Activated CD8-positive, alpha-beta memory T cell treated with anti-CD3 and anti-CD28 coated beads, Interleukin-2, amount 50 U/mL, for 24 hours (primary cell): ENCODE results near the gene OBI1.

Experiments used
- DNase-seq: peaks from one replicate; pipeline ENCODE4 v3.0.0-alpha.2; 2020; ENCODE audit errors: extremely low read depth

The OBI1 gene

DNA sequence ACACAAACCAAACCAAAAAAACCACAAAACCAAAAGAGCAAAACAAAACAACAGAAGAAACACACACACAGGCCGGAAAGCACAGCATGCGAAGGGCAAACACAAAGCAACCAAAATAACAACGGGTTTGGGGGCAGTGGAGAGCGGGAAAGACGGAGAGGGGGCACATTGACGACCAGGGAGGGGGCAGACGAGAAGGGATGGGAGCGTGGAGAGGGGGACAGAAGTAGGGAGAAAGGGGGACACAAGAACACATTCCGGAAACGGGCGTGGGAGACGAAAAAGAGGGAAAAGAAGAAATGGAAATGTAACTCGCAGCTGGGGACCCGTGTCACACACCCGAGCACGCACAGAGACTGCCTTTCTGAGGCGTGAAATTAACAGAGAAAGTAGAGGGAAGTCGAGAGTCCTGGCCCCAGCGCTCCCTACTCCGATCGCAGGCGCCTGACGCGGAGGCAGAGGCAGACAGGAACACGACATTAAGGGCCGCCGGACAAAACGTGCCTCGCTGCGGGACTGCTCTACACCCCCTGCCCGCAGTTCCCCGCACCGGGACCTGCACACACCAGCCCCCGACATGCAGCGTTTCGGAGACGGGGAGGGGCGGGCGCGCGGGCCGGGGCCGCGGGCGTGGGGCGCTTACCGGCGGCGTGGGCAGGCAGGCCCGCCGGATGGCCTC lies 56.3 kb downstream of the OBI1 start:
- no peak for DNase-seq

DNA sequence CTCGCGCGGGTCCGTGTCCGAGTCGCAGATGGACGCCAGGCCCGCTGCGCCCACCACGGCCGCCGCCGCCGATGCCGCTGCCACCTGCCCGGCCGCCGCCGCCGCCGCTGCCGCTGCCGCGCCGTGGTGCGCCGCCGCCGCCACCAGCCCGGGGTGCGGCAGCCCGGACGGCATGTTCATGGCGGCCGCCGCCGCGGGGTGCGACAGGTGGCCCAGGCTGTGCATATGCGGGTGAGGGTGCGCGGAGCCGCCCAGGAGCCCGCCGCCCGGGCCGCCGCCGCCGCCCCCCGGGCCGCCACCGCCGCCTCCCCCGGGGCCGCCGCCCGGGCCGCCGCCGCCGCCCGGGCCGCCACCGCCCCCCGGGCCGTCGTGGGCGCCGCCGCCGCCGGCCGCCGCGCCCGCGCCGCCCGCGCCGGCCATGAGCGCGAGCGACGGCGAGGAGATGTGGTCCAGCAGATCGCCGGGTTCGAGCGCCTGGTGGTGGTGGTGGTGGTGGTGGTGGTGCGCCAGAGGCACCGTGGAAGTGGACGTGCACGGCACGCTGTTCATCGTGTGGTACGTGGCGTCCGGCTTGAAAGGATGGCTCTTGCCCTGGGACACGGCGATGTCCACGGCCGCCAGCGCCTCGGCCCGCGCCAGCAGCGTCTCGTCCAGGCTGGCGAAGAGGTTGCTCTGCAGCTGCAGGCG lies 56.9 kb downstream of the OBI1 start:
- no peak for DNase-seq

DNA sequence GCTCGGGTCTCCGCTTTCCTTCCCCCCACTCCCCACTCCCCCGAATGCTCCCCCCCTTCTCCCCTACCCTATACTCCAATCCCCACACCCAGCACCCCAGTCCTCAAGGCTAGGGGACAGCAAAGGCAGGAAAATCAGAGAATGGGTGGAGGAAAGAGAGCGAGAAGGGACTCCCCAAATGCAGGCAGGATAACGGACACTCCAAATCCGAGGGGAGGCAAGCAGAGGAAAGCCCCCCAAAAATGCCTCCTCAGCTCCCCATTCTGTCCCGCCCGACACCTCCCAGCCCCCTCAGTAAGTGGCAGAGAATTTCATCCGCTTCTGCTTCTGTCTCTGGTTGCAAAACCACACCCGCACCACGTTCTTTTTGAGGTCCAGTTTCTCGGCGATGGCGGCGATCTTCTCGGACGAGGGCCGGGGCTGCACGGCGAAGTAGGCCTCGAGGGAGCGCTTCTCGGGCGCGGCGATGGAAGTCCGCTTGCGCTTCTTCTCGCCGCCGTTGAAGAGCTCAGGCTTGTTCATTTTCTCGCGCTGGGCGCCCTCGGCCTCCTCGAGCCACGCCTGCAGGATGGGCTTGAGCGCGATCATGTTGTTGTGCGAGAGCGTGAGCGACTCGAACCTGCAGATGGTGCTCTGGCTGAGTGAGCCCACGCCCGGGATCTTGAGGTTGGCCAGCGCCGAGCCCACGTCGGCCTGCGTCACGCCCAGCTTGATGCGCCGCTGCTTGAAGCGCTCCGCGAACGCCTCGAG lies 57.7 kb downstream of the OBI1 start:
- DNase-seq = no peak

DNA sequence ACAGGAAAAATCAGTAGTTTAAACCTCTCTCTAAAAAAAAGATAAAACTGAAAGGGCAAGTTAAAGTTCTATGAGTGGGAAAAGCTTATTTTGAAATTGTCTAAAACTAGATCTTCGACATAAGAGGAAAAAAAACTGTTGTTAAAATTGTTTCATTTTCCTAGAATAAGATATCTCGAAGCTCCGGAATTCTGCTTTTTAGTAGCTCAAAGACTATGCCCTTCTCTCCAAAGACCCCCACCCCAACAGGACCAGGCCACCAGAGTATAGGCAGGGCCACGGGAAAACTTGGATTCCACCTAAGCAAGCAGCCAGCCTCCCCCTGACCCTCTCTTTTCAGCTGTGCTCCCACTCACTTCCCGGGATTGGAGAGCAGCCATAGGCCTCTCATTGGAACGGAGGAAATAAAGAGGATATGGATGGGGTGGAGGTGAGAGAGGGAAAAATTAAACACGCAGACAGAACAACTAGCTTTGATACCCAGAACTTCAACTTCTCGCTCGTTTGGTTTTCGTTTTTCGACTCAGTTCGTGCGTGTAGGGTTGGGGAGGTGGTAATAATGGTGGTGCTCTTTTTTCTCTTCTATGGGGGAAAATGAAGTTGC lies 58.6 kb downstream of the OBI1 start:
- no peak for DNase-seq

DNA sequence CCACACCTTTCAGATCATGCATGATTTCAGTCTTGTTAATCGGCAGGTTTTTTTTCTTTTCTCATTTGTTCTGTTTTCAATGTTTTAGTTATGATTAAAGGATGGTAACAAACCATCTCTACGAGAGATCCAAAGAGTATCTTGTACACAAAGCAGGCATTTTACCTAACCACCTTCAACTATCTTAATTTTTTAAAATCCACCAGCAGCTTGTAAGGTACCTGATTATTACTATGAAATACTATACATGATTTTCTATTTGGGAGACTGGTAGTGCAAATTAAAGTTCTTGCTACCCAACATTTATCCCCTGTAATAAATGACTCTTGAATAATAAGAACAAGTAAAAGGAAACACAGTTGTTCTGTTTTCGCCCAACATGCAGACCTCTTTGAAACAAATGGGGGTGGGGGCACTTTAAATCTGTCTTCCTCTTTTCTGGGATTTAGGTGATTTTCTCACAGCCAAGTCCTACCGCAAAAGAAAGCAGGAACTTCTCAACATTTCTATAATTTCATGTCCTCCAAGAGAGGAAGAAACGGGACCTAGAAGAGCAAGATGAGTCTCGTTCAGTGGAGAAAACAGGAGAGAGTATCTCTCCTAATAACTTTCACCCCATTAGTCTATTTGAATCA lies 59.2 kb downstream of the OBI1 start:
- DNase-seq = no peak

DNA sequence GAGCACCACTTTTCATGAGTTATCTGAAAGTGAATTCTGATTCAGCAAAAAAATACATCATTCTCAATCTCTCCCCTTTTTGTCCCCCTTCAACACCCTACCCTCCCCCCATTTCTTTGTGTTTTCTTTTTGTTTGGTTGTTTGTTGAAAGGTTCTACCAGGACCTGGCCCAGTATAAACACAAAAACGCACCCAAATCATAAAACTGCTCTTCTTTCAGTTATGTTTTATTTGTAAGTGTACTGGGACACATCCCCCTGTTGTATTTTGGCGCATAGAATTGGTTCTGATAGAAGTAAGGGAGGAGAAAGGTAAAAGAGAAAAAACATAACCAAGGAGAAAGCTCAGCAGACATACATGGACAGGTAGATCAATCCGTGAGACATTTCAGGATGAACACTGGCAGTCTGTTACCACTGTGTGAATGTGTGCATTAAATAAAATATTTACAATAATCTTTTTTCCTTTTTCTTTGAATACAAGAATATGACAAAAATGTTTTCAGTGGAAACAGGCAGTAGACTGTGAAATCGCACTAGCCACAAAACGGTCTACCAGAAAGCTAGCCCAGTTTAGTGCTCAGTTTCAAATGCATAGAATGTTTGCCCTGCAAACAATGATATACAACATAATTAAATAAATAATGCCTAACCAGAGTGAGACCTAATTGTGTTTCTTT lies 59.9 kb downstream of the OBI1 start:
- no peak for DNase-seq

DNA sequence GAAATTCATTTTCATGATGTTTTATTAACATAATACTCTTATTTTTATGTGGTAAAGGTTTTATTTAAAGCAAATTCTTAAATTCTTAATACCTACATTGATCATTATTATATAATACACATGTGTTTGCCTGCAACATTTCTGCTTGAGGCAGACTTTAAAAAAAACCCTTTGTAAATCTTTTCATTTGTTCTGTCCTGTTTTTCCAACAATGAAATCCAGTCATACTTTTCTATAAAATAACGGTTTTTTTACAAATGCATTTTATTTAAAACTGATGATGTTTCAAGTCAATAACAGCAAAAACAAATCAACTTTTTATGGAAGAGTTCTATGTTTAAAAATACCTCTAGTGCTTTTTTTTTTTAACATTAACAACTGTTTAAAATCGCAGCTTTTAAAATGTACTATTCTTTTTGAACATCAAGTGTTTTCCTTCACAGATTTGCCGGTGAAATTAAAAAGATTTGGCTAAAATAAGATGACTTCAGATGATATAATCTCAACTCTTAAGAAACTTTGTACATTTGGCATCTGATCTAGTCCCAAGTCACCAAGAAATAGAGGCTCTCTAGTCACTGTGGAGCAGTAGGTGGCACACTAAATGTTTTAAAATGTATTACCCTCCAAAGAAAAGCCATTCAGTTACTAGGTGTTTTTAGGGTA lies 60.7 kb downstream of the OBI1 start:
- no peak for DNase-seq

DNA sequence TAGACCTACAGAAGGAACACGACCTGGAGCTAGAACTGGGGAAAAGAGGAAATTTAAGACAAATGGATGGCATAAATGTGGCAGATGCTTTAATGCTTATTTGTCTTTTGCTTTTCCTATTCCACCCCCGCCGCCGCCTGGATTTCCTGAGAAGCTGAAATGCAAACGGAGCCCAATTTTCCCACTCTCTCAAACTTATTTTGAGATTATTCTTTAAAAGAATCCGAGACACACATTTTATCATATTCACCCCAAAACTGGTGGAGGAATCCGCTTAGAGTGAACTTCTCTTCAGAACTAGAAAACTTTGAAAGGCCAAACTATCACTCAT lies 61.4 kb downstream of the OBI1 start:
- no peak for DNase-seq

DNA sequence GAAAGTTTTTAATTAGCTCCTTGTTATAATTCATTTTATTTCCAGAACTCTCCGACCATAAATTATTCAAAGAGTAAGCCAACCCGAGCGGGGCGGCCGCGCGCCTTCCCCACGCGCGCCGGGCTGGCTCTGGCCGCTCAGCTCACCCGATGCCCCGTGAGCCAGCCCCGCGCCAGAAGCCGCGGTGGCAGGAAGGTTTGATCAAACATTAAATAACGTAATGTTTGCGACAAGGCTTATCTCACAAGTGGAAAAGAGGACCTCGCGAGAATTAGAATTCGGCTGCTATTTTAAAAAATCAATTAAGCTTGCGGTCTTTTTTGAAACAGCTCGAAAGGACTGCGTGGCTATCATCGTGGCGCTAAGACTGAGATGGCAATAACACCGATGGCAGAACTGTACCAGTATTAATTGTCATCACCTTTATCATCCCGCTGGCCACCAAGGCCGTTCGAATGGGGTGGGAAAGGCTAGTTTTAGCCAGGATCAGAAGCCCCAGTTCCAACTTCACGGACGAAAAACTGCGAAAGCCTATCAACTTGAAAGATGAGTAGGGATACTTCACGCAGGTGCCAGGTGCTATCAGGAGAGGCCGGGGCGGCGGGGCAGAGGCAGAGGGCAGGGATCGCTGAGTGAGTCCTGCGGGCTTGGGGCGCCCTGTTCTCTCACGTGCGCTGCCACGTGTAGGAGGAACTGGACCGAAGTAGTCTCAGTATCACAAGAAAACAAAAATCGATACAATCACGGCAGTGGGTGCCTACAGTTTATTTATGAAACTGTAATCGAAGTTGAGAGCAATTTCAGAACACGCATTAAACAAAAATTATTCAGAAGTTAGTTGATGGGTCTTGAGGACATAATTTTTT lies 62.0 kb downstream of the OBI1 start:
- no peak for DNase-seq

DNA sequence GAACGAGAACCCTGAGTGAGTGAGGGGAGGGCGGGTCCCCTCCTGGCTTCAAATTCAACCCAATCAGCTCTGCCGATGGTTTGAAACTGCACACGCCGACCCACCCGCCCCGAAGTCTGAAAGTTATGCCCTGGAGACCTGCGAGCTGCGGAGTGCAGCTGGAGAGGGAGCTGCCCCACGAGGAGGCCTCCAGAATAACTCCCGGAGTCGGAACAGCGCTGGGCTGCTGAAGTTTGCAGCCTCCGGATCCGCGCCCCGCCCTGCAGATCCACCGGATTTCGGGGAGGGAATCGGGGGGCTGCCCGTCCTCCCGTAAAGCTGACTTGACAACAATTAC lies 62.6 kb downstream of the OBI1 start:
- no peak for DNase-seq

DNA sequence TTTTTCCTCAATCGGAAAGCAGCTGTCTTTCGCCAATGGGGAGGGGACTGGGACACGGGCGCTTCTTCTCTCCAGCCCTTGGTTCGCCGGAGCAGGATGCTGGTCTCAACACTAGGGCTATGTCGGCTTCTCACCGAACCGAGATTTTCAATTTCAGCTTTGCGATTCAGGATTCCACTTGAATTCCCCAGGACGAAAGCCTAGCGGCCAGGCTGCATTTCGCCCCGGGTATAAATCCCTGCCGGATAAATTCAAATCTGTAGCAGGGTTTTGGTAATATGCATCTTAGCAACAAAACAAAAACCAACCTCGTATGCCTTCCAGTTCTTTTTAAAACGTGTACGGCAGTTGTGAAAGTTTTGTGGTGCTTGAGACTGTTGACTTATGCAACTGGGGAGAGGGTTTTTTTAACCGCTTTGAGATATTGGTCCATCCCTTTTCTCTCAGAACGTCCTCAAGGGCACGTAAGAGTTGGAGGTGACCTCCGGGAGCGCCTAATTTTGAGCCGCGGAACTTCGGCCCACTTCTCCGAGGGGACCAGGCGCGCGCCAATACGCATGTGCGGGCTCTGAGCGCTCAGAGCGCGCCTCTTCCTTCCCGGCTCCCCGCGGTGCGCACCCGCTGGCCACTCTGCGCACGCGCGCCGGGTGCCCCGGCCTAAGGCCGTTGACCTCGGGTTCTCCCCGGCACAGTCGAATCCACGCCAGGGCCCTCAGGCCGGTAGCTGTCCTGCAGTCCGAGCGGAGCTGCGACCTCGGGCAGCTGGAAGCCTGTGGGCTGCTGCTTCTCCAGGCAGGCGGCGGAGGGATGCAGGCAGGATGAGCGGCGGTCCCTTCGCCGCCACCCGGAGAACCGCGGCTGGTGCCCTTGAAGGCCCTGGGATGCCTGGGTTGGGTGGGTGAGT lies 63.2 kb downstream of the OBI1 start:
- no peak for DNase-seq

DNA sequence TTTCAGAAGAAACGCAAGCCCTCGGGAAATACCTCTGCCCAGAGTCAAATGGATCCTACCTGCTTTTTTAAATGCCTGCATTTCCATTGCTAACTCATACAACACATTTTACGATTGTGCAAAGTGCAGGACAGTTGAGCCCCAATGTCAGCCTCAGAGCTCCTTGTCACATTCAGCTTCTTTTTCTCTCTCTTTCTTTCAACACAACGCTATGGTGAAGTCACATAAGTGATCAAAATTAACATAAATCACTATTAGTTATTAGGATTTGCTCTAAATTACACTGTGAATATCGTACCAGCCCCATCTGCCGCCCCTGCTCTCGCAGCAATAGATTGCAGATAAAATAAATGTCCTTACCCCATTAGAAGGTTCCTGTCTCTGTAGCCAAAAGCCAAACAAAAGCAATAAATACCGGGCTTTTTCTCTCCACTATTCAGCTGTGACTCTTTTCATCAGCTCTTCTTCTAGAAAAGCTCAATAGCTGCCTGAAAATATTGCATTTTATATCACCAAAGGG lies 64.4 kb downstream of the OBI1 start:
- no peak for DNase-seq

DNA sequence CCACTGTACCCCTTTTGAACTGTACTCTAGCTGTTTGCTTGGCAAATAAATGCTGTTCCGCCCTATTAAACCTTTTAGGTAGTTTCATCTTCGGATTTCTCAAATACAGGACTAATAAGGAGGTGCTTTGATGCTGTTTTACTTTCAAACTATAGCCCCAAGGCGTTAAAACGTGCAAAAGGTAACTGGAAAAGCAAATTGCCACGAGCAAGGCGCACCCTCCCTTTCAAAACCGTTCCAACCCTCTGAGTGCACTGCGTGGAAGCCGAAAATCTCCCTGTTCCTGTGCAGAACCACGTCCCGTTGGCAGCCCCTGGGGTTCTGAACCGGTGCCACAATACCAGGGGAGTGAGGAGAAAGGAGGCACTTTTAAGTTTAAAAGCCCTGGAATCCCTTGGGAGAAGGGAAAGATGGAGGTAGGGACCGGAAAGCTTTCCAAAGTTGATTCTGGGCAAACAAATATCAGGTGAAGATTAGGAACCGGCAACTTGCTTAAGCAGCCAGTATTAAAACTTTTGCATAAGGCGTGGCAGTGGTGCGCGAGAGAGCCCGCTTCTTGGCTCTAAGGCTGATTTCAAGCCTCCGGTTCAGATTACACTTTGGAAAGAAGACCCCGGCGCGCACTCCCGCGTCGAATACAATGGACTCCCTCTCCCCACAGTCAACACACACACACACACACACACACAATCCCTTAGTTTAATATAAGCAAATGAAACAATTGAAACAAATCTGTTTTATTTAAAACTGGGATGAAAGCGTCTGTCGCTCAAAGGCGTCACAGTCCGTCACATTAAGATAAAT lies 65.1 kb downstream of the OBI1 start:
- DNase-seq = no peak

DNA sequence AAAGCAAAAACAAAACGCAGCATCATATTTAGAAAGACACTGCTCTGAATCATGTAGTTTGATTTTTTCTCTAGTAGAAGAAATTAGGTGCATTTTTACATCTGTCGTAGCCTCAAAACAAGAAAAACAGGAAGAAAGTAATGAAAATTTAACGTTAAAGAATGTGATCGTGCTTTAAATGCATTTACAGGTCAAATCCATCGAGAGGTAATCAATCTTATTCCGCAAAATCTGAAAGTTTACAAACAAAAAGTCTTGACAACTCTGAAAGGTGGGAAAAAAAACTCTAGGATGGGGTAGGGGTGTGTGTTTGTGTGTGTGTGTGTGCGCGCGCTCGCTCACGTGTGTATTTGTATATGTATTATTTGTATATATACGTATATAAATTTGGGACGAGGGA lies 65.8 kb downstream of the OBI1 start:
- DNase-seq = no peak

DNA sequence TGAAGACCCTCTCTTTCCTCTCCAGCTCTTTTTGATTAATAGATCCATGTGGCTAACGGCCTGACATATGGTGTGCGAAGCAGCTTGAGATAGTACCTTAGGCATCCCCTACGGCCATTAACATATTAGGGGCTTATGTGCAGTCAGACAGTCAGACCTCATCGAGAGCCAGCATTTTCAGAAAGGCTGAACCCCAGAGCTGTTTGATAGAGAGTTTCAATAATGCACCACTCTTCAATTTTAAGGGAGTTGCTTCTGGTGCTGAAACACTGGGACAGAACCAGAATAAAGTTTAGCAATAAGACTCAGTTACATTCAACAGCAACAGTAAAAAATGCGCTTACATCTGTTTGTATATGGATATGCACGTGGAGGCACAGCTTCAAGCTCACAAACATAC lies 66.4 kb downstream of the OBI1 start:
- no peak for DNase-seq

DNA sequence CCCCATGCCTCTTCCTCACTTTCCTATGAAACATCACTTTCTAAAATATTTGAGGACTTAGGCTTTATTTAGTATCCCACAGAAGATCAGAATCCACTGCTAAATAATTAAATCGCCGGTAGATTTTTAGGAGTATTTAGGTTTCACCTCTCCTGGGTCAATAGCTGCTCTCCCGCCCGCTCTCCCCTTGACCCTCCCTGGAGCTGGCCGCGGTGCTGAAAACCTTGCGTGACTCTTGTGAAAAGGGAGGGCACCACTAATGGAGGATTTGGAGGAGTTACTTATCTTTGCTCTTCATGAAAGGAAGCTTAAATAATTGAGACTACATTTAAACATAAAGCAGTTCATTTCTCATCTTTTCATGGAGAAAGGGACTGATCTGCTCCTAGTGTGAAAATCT lies 69.7 kb downstream of the OBI1 start:
- DNase-seq = no peak

DNA sequence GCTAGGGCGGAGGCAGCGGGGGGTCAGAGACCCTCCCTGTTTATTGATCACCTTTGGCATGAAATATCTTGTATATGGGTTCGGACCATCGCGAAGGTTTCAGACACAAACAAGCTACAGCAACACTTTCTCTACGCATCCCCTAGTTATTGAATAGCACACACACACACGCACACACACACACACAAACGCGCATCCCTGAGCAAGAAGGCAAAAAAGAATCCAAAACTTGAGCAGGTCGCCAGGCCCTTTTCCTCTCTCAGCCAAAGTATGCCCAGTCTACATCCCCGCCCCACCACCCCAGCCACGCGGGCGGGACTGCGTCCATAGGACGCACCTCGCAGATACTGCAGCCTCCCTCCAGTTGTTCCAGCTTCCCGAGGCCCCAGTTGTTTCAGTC lies 71.6 kb downstream of the OBI1 start:
- DNase-seq = no peak

DNA sequence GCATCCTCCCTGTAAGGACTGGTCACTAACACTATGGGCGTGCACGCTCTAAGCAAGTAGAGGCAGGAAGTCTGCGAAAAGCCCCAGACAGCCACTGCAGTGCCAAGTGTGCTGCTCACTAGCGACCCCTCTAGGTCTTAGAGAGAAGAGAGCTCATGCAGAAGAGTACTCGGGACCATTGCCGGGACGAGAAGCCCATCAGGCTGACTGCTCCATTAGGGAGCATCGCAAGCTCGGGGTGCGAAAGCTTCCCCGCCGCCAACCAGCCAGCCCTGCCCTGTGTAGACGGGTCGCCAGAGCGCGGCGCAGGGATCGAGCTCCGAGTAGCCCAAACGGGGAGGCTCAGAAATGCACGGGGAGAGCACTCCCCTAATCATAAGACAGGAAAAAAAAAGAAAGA lies 72.2 kb downstream of the OBI1 start:
- no peak for DNase-seq
